Hypothalamus (tissue), 51 donors: ENCODE measurements around the gene VSNL1.

Source experiments
- DNase-seq, 51 donors: peaks; one replicate each; lab custom pipeline; 2025; lab: John Stamatoyannopoulos, UW

VSNL1 gene

DNA sequence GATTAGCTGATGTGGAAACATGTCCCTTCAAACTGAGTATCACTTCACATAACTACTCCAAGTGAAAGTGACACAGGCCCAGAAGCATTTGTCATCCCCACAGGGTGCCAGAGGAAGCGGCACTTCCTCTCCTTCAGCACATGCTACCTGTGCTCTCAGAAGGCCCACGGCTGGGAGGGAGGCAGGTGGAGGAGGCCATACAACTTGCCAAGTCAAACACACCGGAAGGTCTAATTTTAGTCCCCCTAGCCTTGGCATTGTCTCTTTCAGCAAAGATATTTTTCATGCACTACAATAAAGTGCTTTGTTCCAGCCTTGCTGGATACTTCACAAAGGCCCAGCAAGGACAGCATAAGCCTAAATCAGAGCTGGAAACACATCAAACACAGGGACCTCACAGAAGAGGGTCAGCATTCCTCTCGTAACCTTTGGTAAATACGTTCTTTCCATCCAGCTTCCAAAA, 38.0 kb downstream of the VSNL1 start:
- no peak for DNase-seq

DNA sequence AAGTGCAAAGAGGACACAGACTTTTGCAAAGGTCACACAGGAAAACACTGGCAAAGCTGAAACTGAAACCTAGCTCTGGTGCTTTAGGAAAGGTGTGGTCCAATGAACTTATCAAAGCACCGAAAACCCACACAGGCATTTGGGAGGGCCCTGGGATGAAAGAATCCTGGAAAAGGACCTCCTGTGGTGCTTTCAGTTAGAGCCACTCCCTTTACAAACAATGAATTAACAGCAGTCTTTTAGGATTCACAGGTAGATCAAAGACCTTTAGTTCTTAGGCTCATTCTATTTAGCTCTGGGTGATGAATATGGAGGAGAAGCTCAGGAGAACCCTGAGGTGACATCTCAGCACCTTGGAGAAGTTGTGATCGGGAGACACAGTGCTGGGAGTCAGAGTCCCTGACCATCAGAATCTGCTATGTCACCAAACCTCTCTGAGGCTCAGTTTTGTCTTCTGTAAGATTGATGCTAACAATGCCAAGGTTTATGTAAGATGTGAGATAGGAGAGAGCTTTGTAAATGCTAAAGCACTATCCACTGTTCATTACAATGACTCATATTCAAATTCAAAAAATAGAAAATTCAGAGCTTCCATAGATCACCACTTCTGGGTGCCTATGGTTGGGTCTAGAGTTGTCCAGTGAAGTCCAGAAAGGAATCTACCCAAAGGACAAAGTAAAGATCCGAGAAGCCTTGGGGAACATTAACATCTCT, 39.3 kb downstream of the VSNL1 start:
- DNase-seq = no peak

DNA sequence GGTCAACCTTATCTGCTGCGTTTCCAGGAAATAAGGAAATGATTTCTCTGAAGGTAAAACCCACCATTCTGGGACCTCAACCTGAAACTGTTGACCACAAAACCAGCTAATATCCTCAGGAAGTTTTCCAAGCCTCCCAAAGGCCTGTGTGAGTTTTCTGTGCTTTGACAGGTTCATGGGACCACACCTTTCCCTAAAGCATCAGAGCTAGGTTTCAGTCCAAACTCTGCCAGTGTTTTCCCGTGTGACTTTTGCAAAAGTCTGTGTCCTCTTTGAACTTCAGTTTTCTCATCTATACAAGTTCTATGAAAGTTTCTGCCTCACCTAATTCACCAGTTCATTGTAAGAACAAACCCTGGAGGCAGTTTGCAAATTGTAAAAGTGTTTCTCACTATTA, 39.8 kb downstream of the VSNL1 start:
- DNase-seq = no peak

DNA sequence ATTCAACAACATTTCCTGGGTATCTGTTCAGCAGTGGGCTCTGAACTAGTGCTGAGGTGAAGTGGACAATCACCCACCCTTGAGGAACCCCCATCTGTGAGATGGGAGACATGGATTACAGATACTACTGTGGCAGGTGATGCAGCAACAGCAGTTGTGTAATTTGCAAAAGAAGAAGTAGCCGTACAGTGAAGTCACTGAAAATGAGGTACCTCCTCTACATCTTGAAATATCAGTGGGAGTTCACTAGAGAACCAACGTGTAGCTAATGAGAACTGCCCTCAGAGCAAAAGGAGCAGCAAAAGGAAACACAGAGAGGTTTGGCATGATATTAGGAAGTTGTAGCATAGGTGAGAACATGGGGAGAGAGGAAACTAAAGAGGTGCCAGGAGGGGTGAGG, 41.3 kb downstream of the VSNL1 start:
- no peak for DNase-seq

DNA sequence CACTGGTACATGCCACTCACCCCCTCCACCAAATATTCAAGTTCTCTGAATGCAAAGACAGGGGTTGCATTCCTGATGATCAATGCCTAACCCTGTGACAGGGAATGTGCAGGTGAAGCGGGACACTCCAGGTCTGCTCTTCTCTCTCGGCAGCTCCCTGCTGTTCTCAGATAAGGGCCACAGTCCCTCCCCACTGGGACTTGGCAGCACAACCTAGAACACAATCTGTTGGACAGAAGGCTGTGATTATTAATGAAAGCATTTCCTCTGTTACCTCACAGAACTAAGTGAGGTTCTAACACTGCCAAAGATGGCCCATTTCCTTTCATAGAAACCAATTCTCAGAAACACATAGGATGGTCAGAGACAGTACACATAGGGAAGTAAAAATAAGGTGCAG, 42.7 kb downstream of the VSNL1 start:
- no peak for DNase-seq

DNA sequence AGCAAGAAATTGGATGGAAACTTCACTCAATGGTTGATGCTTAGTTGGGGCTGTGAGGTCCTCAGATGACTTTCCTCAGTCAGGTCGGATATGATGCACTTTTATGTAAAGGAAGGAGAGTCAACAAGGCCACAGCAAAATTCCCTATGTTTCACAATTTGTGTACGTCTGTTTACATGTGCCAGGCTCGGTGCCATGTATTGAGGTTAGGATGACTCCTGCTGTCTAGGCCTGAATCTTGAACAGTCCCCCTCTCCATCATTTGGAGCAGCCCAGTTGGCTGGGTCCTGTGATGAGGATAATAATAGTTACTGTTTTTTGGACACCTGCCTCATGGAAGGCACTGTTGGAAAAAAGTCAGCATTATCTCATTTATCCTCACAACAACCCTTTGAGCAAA, 43.1 kb downstream of the VSNL1 start:
- no peak for DNase-seq

DNA sequence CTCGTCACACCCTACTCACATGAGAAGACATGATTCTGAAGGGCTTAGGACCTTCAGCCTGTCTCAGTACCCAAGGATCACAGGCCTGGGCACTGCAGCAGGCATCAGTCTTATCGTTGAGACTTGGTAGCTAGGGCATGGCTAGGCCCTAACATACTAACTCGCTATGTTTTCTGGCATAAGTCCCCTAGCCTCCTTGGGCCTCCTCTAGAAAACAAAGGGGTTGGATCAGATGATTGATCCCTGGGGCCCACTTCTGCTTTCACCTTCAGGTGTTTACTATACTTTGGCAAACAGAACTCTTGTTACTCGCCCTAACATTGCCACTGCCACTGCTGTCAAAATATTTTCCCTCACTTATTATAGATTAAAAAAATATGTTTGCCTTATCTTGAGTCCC, 44.2 kb downstream of the VSNL1 start:
- DNase-seq = no peak

DNA sequence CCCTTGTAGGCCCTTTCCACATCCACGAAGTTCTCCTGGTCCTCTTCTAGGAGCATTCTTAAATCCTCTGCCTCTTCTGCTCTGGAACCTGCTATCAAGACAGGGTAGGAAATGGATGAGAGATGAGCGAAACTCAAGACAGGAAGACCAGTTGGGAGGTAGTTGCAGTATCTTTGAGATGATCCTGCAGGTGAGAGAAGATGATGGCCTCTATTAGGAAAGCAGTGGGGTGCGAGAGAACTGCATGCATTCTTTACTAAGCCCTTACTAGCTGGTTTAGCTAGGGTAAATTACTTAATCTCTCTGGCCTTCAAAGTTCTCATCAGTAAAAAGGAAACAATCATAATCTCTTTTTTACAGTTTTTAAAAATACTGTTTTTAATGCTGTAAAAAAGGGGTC, 47.0 kb downstream of the VSNL1 start:
- DNase-seq = no peak

DNA sequence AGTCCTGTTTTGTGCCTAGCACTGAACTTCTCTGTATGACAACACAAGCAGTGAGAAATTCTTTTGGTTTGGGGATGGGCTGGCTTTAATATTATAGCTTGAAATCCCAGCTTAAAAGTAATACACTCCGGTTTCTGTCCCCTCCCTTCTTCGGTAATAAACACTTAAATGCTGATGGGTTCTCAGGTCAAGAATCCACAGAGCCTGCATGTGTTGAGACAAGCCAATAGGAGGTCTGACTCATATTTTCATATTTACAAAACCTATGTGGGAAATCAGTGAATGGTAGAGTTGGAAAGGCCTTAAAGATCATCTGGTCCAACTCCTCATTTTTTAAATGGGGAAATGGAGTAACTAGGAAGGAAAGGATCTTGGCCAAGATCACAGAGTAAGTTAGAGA, 47.5 kb downstream of the VSNL1 start:
- DNase-seq = no peak

DNA sequence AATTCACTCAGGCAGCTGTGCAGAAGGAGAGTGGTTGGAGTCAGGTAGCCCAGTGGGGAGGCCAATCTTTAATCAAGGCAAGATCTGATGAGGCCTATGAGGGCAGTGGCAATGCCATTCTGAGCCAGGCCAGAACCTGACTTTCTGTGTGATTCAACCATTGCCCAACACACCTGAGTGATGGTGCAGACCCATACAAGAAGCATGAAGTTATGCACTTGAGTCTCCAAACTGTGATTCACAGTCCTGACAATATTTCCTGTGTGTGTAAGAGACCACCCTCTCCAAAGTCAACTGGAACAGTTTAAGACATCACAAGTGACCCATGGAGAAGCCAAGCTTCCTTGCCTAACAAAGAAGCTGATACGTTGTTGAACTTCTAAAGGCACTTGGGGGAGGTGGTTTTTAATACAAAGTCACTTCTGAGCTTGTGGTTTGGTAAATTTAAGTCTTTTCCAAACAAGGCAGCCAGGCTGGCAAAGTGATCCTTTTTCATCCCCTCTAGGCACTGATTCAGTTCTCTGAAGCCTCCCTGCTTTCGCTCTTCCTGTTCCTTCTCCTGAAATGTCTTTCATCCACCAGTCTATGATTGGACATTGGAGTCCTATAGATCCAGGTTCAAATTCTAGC, 49.0 kb downstream of the VSNL1 start:
- no peak for DNase-seq

DNA sequence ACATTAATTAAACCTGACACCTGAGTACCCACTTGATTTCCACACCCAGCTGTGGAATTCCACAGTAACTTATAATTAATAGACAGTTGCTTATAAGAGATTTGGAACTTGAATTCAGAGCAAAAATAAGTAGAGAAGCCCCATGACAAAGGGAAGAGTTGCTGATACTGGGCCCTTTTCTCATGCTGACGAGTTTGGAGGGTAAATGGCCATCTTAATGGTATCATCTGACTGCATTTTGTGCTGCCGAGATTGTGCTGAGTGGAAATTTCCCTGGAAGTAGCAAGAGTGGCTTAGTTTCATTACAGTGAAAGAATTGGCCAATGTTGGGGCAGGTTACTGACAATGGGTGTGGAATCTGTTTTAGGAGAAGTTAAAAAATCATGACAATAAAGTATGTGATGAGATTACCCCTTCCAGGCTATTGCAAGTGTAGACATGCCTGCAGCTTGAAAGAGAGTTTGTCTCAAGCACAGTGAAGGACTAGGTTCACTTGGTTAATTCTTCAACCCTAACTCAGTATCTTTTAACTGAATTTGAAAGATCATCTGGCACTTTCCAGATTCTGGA, 49.9 kb downstream of the VSNL1 start:
- no peak for DNase-seq

DNA sequence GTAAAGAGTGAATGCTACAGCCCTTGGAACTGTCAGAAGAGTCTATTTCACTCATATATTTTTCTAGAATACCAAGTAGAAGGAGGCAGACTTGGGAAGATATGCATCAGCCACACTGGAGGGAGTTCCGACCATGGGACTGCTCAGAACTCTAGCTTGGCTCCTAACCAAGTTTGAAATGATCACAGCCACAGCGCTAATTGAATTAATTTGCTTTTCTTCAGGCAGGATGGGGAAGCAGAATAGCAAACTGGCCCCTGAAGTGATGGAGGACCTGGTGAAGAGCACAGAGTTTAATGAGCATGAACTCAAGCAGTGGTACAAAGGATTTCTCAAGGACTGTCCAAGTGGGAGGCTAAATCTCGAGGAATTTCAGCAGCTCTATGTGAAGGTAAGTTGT, 51.4 kb downstream of the VSNL1 start:
- DNase-seq = no peak

DNA sequence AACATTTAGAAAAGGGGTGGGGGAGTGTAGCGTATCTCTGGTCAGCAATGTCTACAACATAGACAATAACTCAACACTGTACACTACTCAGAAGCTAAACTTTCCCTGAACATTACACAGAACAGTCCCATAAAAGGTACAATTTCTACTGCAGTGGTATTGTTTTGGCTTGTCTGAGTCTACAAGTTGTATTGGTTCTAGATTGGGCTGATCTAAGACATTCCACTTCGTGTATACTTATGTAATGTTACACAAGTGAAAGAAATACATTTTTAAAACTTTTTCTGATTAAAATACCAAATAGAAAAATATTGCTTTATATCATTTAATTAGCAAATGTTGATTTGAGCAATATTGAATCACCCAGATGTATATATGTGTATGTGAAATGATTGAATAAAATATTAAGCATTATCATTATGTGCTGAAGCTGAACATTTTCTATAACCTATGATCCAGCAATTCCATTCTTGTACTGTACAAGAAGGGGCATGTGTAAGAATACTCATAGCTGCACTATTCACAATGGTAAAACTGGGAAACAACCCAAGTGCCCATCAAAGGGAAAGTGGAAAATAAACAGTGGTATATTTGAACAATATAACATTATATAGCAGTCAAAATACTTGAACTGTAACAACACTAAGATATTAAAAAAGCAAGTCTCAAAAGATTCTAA, 52.4 kb downstream of the VSNL1 start:
- no peak for DNase-seq

DNA sequence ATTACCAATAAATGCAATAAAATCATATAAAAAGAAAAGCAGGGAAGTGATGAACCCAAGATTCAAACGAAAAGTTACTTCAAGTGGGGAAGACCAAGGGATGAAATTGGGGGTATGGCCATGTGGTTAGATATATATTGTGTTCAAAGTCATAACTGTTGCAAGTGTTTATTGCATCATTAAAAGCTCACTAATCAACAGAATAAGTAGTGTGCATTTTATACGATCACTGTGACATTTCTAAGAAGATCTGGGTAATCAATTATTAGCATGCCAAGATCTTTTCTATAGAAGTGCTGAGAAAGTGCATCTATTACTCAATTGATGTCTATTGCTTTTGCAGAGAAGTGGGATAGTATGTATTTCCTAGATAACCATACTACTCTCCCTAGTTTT, 52.9 kb downstream of the VSNL1 start:
- DNase-seq = no peak

DNA sequence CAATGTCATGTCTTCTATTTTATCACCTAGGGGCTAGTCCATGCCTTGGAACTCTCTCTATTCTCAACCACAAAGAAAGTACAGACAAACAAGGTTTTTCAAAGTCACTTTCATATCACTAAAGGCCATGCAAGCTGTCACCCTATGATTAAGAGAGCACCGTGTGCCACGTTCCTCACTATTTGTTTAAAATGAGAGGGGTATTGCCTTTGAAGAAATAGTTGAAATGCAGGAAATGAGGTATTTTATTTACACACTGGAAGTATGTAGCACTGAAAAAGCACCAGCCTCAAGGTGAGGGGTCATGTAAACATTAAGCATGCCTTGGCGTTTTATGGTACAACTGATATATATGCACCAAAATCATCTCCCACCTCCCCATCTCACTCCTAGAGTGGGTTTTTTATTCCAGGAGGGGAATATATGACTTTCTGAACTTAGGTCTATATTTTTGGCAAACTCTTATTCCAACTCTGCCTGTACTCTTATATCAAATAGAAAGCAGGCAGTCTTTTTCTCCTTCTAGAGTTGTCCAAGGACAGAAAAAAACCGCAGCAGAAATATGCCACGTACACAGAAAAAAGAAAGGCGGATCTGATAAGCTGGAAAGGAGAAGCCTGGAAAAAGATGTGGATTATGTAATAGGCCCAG, 53.5 kb downstream of the VSNL1 start:
- DNase-seq = no peak

DNA sequence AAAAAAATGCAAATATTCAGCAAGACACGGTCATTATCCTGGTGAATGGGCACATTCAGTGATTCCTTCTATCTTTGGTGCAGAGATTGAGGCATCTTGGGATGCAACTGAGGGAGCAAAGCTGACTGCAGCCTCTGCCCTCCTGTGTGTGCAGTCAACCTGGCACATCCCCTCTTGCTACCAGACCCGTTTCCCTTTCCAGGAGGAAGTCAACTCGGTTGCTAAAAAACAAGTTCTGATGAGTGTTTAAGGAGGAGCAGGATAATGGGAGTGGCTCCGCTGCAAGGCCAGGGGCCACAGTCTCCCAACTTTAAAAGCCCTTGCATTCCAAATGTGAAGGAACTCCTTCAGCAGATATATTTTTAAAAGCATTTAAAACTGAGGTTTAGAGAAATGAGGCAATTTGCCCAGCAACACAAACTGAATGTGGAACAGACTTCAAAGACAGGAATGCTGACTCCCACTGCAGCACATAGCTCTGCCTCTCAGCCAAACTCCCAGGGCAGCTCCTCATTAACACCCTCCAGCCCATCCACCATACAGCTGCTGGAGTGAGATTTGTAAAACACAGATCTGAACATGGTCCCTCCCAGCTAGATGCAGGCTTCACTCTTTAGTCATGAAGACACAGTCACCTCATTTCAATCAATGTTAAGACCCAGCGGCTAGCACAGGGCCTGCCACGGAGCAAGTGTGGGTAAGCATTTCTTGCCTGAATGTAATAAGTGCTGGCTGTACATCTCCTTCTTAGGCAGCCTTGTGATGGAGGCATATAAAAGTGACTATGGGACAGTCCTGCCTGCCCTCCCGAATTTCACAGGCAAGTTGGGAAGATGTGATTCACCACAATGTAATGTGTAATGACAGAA, 54.3 kb downstream of the VSNL1 start:
- DNase-seq = no peak

DNA sequence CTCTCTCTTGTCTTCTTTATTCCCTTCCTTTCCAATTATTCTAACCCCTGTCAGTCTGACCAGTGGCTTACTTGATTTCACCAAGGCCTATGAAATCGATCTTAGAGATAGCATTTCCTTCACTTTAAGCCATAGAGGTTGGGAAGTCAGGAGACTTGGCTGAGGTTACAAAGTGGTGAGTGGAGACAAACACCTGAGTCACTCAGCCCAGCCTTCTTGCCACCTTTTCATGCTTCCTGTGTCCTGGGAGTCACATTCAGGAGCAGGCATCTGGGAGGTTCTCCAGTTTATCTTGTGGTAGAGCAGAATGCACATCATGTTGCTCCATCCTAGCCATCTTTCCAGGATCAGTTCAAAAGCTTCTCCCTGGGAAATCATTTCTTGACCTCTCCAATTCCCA, 59.1 kb downstream of the VSNL1 start:
- no peak for DNase-seq

DNA sequence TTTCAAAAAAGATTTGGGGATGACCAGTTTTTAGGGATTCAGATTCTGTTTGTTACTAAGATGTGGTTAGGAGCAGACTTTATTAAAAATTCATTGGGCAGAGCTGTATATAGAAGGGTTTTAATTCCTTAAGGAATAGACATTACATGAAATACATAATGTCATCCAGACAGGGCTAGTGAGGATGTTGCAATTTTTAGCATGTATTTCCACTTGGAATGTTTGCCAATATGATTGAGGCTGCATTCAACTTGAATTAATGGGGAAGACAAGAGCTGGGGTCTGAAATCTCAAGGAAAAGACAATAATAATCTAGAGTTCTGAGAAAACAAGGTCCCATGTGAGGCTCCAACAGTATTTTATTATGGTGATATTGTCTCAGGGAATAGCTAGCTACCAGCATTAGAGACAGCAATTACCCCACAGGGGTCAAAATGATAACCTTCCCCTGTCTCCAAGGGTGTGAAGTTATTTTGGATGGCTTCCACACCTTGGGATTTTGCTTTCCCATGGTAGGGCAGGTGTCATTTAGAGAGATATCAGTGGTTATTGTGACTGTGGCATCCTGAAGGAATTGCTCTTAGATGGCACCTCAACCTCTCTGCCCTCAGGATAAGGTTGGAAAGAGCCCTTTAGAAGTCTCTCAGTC, 60.2 kb downstream of the VSNL1 start:
- DNase-seq = no peak

DNA sequence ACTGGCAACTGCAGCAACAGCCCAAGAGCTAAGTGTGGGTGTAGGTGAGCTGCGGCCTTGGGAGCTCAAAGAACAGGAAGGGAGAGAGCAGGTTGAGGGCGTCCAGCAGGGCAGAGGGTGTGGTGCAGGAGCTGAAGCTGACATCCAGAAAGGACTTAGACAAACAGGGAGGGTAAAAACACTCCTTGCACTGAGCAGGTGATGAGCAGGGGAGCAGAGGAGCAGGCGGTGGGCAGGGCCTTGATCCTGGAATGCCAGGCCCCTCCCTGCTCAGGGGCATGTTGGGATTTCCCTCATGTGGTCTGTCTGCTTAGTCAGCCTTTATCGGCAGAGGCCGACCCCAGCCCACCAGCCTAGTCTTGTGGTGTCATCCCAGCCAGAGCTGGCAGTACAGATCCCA, 63.6 kb downstream of the VSNL1 start:
- DNase-seq = no peak

DNA sequence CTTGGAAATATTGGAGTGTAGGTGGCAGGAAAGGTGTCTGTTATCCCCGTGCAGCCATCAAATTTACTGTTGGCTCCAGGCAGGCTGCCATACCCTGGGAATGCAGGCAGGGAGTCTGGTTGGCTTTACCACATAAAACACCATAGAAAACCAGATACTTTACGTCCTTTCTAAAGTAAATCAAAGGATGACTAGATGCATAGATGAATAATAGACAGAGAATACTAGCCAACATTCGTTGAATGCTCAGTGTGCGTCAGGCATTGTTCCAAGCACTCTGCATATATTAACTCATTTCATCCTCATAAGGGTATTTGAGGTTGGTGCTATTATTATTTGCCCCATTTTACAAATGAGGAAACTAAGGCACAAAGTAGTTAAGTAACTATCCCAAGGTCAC, 65.2 kb downstream of the VSNL1 start:
- no peak for DNase-seq
